ELR (cell line): ENCODE data around the gene ZNF691.
A peak's percentile ranks its signal among the peaks of the same experiment; 100 is the strongest.
"Not testable (repeated sequence)": the region's sequence is repeated elsewhere in the genome, so short reads cannot be mapped to it uniquely, and the experiment has no call there.

Experiments
- DNase-seq: peaks from one replicate; pipeline ENCODE4 v3.0.0-alpha.2; 2015; ENCODE audit warnings: low read depth

Gene ZNF691

DNA sequence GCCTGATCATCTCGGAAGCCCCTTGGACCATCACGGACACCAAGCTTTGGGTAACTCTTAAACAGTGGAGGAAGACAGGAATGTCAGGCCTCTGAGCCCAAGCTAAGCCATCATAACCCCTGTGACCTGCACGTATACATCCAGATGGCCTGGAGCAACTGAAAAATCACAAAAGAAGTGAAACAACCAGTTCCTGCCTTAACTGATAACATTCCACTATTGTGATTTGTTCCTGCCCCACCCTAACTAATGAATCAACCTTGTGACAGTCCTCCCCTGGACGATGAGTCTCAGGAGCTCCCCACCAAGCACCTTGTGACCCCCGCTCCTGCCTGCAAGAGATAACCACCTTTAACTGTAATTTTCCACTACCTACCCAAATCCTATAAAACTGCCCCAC lies 13.0 kb downstream of the ZNF691 start:
- DNase-seq: not testable (repeated sequence)

- DNase-seq: peak; percentile 21
Measured at GRCh38 chr1:42860339-42861013, 14.1 kb downstream of the ZNF691 start.

DNA sequence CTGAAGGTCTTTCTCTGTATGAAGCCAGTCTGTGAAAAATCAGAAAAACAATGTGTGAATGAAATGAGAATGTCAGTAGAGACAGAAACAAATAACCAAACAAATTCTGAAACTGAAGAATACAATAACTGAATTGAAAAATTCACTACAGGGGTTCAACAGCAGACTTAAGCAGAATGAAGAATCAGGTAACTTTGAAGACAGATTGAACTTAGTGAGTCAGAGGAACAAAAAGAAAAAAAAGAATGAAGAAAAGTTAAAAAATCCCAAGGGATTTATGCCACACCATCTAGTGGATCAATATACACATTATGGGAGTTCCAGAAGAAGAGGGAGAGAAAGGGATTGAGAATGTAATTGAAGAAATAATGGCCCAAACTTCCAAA lies 14.6 kb downstream of the ZNF691 start:
- DNase-seq: no peak

- DNase-seq: no peak
Measured at GRCh38 chr1:42866549-42866948, 20.1 kb downstream of the ZNF691 start.

DNA sequence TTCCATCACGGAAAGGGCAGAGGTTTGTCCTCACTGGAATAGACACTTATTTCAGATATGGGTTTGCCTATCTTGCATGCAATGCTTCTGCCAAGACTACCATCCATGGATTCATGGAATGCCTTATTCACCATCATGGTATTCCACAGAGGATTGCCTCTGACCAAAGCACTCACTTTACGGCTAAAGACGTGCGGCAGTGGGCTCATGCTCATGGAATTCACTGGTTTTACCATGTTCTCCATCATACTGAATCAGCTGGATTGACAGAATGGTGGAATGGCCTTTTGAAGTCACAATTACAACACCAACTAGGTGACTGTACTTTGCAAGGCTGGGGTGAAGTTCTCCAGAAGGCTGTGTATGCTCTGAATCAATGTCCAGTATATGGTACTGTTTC lies 22.1 kb downstream of the ZNF691 start:
- peak; percentile 63 for DNase-seq

DNA sequence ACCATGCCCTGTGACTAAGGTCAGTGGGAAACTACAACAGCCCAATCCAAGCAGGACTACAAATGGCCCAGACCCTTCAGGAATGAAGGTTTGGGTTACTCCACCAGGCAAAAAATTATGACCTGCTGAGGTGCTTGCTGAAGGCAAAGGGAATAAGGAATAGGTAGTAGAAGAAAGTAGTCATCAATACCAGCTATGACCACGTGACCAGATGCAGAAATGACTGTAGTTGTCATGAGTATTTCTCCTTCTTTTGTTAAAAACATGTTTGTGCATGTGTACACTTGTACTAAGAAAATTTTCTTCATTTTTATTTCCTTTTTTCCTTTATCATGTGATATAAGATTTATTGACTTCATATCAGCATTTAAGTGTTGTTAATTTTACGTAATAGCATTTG lies 22.8 kb downstream of the ZNF691 start:
- DNase-seq: not testable (repeated sequence)

- not testable (repeated sequence) for DNase-seq
Measured at GRCh38 chr1:42869751-42870150, 23.3 kb downstream of the ZNF691 start.

DNA sequence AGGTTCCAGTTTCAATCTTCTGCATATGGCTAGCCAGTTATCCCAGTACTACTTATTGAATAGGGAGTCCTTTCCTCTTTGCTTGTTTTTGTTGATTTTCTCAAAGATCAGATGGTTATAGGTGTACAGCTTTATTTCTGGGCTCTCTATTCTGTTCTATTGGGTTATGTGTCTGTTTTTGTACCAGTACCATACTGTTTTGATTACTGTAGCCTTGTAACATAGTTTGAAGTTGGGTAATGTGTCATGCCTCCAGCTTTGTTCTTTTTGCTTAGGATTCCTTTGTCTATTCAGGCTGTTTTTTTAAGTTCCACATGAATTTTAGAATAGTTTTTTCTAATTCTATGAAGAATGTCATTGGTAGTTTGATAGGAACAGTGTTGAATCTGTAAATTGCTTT lies 26.7 kb downstream of the ZNF691 start:
- DNase-seq: not testable (repeated sequence)

DNA sequence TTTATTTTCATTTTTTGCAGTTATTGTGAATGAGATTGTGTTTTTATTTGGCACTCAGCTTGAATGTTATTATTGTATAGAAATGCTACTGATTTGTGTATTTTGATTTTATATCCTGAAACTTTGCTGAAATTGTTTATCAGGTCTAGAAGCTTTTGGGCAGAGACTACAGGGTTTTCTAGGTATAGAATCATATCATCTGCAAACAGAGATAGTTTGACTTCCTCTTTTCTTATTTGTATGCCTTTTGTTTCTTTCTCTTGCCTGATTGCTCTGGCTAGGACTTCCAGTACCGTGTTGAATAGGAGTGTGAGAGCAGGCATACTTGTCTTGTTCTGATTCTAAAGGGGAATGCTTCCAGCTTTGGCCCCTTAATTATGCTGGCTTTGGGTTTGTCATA lies 27.3 kb downstream of the ZNF691 start:
- no peak for DNase-seq

- DNase-seq: no peak
Measured at GRCh38 chr1:42876009-42876408, 29.6 kb downstream of the ZNF691 start.

DNA sequence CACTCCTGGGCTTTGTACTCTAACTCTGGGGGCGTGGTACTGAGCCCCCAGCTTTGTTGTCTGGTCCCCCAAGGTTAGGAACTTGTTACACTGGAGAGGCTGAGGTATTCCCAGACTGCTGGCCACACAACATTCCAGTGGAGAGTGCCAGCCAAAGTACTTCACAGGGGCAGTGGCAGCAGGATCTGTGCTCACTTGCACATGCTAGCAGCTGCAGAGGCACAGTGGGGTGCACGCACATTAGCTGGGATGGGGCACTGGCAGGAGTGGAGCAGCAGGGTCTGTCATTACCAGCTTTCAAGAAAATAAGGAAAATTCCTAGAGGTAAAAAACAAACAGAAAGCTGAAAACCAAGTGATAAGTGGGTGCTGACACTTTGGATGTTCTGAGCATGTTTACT lies 31.0 kb downstream of the ZNF691 start:
- no peak for DNase-seq

- DNase-seq: no peak
Measured at GRCh38 chr1:42880384-42880783, 34.0 kb downstream of the ZNF691 start.

GRCh38 chr1:42886046-42886739 lies 39.8 kb downstream of the ZNF691 start:
- DNase-seq: no peak

- DNase-seq: no peak
Measured at GRCh38 chr1:42886800-42887199, 40.4 kb downstream of the ZNF691 start.

DNA sequence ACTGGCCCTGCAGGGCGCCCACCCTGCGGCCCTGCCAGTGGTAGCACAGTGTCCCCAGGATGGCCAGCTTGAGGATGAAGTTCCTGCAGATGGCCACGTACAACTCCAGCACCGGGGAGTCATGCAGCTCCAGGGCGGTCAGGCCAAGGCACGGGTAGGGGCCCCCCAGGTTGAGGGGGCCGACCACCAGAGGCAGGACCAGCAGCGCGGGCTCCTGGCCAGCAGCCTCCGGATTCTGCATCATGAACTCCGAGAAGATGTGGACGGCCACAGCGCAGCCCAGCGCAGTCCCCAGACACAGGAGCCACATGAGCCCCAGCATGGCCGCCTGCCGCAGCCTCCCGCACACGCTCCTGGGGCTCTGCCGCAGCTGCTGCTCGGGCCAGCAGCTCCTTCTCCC lies 41.0 kb downstream of the ZNF691 start:
- DNase-seq: no peak

DNA sequence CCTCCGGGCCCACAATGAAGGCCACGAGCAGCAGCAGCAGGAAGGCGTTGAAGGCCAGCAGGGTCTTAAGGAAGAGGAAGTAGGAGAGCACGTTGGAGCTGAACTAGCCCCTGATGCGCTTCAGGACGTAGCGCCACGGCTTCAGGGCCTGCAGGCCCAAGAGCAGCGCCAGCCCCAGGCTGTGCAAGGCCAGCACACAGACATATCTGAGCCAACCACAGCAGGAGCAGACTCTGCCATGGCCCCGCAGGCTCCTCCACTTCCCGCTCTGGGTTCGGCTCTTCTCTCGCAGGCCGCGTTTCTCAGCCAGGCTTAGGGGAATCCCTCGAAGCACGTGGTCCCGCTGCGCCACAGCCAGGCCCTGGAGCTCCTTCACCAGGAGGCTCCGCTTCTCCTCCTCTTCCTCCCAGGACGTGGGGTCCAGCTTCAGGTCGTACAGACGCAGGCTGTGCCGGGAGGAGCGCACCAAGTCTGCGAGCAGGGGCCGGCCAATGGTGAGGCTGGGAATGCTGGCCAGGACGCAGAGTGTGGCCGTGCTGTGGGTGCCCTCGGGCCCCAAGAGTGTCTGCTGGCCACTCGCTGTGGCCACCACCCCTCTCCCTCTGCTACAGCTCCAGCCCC lies 41.7 kb downstream of the ZNF691 start:
- no peak for DNase-seq

DNA sequence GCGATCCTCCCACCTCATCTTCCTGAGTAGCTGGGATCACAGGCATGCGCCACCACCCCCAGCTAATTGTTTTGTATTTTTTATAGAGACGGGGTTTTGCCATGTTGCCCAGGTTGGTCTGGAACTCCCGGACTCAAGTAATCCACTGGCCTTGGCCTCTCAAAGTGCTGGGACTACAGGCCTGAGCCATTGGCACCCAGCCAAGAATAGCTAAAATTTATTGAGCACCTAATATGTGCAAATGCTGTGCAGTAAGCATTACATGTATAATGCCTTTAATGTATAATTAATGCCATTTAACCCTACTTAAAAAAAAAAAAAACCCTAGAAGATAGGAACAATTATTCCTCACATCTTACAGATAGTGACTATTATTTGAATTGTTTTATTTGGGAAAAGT lies 42.9 kb downstream of the ZNF691 start:
- no peak for DNase-seq

DNA sequence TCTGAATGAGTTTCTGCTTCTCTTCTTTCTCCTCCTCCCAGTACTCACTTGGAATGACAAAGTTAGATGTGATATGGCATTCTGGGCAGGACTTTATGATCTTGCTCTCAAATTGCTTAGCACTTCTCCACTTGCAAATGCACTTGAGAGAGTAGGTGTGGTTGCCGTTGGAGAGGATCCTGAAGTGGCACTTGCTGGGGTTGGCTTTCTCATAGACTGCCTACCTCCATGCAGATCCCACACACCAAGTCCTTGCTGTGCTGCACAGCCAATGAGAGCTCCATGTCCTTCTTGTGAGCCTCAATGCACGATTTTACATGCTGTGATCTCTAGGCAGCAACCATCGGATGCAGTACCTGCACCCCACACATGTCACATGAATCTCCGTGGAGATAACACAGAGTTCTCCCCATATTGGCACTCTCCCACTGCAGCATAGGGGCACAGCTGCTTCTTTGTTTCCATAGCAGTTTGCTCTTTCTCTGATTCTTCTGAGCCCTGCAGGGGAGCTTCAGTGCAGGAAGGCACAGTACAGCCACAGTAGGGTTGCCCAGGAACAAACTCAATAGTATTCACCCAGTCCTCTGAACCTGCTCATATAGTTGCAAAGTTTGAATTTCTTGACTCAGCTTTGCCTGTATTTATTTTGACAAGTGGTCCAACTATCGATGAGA lies 45.2 kb downstream of the ZNF691 start:
- no peak for DNase-seq

DNA sequence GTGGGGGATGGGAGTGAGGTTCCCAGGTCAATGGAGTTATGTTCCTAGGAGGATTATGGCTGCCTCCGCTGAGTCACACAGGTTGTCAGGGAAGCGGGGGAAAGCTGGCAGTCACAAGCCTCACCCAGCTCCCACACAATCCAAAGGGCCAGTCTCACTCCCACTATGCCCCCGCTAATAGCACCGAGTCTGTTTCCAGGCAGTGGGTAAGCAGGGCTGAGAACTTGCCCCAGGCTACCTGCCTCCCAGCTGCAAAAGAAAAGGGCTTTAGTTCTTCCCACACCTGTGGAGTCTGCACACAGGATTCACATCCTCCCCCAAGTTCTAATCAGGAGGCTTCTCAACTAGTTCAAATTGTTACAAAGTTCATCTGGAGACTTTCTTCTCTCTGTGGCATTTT lies 53.5 kb downstream of the ZNF691 start:
- not testable (repeated sequence) for DNase-seq
